GM12875 (cell line): ENCODE measurements around the gene SLC46A1.

Source experiments
- H3K4me3 ChIP-seq: one replicate; pipeline ENCODE4 v1.5.1; 2011; ENCODE audit warnings: low read depth, low read length, control low read depth
- TF ChIP-seq, protein P1 (sequence below): IDR thresholded peaks from 2 replicates; pipeline ENCODE4 v1.5.1; 2011; ENCODE audit warnings: low read depth, mild to moderate bottlenecking, control low read depth, inconsistent platforms, low read length, moderate library complexity, borderline replicate concordance; ENCODE audit not compliant: insufficient read depth

The SLC46A1 gene

DNA sequence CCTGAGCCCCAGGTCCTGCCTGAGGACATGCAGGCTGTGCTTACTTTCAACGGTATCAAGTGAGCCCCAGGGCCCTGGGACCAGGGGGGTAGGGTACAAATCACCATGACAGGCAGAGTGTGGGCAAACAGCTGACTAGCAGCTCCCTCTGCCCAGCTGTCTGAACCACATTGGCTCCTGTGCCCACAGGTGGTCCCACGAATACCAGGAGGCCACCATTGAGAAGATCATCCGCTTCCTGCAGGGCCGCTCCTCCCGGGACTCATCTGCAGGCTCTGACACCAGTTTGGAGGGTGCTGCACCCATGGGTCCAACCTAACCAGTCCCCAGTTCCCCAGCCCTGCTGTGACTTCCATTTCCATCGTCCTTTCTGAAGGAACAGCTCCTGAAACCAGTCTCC lies 10.0 kb downstream of the SLC46A1 start:
- TF ChIP-seq, protein P1, sequence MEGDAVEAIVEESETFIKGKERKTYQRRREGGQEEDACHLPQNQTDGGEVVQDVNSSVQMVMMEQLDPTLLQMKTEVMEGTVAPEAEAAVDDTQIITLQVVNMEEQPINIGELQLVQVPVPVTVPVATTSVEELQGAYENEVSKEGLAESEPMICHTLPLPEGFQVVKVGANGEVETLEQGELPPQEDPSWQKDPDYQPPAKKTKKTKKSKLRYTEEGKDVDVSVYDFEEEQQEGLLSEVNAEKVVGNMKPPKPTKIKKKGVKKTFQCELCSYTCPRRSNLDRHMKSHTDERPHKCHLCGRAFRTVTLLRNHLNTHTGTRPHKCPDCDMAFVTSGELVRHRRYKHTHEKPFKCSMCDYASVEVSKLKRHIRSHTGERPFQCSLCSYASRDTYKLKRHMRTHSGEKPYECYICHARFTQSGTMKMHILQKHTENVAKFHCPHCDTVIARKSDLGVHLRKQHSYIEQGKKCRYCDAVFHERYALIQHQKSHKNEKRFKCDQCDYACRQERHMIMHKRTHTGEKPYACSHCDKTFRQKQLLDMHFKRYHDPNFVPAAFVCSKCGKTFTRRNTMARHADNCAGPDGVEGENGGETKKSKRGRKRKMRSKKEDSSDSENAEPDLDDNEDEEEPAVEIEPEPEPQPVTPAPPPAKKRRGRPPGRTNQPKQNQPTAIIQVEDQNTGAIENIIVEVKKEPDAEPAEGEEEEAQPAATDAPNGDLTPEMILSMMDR, result no peak
- no peak overlapping the region for H3K4me3 ChIP-seq

DNA sequence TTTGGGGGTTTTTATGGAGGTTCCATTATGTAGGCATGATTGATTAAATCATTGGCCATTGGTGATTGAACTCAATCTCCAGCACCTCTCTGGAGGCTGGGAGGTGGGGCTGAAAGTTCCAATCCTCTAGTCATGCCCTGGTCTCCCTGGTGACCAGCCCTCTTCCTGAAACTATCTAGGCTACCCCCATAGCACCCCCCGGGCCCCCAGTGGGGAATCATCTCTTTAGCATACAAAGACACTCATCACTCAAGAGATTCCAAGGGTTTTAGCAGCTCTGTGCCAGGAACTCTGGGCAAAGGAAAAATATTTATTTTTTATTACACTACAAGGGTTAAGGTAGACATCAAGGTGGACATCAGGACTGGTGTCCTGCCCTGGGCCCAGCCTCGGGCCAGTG lies 10.6 kb downstream of the SLC46A1 start:
- TF ChIP-seq, protein P1, result no peak
- no peak overlapping the region for H3K4me3 ChIP-seq

GRCh38 chr17:28394337-28395116 lies 11.5 kb downstream of the SLC46A1 start:
- TF ChIP-seq, protein P1, result no peak
- no peak overlapping the region for H3K4me3 ChIP-seq

- no peak overlapping the region for H3K4me3 ChIP-seq
- TF ChIP-seq, protein P1, result no peak
These were observed 13.5 kb downstream of the SLC46A1 start for GRCh38 chr17:28392491-28392890.

DNA sequence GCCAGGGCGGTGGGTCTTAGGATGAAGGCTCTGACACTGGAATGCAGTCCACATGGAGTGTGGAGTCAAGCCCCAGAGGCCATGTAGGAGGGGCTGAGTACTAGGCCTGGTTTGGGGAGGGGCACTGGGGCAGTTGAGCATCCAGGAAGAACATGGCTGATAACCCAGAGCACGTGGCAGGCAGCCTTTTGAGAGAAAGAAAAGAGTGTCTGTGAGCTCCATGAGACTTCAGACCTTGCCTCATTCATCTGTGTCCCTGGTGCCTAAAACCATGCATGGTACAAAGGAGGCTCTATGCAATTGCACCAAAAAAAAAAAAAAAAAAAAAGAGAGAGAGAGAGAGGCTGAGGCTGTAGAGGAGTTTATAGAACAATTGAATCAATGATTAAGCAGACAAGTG lies 14.6 kb downstream of the SLC46A1 start:
- TF ChIP-seq, protein P1, result no peak
- H3K4me3 ChIP-seq, result no peak overlapping the region

- H3K4me3 ChIP-seq, result no peak overlapping the region
- TF ChIP-seq, protein P1, result no peak
These were observed 15.0 kb downstream of the SLC46A1 start for GRCh38 chr17:28390984-28391383.

GRCh38 chr17:28390563-28390962 lies 15.4 kb downstream of the SLC46A1 start:
- TF ChIP-seq, protein P1, result no peak
- no peak overlapping the region for H3K4me3 ChIP-seq
